SU-DHL-6 (cell line): ENCODE results near the gene MBLAC2.

Experiments
- EZH2phosphoT487 ChIP-seq: fragments of 200-600 bp; sonication (generic), shearing (Covaris generic); conservative IDR thresholded peaks from 2 replicates; pipeline ENCODE4 v1.6.1; 2018; ENCODE audit warnings: mild to moderate bottlenecking, antibody characterized with exemption, low read length, moderate library complexity, mixed read lengths
- TF ChIP-seq, protein P1 (sequence below): fragments of 200-600 bp; sonication (generic); IDR thresholded peaks from one replicate; pipeline ENCODE4 v1.5.1; 2017; ENCODE audit warnings: antibody characterized with exemption, mild to moderate bottlenecking, low read length, moderate library complexity; ENCODE audit not compliant: insufficient read depth, poor library complexity, severe bottlenecking

DNA sequence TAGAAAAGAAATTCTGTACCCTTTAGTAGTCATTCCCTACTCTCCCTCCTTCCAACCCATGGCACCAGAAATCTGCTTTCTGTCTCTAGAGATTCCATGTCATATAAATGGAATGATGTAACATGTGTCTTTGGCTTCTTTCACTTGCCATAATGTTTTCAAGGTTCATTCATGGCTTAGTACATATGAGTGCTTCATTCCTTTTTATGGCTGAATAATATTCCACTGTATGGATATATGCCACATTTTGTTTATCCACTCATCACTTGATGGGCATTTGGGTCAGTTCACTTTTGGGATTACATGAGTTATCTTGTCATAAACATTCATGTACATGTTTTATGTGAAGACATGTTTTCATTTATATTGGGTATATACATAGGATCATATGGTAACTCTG is 19.5 kb upstream of the MBLAC2 start:
- TF ChIP-seq, protein P1, sequence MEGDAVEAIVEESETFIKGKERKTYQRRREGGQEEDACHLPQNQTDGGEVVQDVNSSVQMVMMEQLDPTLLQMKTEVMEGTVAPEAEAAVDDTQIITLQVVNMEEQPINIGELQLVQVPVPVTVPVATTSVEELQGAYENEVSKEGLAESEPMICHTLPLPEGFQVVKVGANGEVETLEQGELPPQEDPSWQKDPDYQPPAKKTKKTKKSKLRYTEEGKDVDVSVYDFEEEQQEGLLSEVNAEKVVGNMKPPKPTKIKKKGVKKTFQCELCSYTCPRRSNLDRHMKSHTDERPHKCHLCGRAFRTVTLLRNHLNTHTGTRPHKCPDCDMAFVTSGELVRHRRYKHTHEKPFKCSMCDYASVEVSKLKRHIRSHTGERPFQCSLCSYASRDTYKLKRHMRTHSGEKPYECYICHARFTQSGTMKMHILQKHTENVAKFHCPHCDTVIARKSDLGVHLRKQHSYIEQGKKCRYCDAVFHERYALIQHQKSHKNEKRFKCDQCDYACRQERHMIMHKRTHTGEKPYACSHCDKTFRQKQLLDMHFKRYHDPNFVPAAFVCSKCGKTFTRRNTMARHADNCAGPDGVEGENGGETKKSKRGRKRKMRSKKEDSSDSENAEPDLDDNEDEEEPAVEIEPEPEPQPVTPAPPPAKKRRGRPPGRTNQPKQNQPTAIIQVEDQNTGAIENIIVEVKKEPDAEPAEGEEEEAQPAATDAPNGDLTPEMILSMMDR: no peak
- TF ChIP-seq EZH2phosphoT487: no peak
